ELR (cell line): ENCODE results near the gene RND2.
"Not testable (repeated sequence)": the region's sequence is repeated elsewhere in the genome, so short reads cannot be mapped to it uniquely, and the experiment has no call there.

Source experiments
- DNase-seq: peaks from one replicate; pipeline ENCODE4 v3.0.0-alpha.2; 2015; ENCODE audit warnings: low read depth

The RND2 gene

DNA sequence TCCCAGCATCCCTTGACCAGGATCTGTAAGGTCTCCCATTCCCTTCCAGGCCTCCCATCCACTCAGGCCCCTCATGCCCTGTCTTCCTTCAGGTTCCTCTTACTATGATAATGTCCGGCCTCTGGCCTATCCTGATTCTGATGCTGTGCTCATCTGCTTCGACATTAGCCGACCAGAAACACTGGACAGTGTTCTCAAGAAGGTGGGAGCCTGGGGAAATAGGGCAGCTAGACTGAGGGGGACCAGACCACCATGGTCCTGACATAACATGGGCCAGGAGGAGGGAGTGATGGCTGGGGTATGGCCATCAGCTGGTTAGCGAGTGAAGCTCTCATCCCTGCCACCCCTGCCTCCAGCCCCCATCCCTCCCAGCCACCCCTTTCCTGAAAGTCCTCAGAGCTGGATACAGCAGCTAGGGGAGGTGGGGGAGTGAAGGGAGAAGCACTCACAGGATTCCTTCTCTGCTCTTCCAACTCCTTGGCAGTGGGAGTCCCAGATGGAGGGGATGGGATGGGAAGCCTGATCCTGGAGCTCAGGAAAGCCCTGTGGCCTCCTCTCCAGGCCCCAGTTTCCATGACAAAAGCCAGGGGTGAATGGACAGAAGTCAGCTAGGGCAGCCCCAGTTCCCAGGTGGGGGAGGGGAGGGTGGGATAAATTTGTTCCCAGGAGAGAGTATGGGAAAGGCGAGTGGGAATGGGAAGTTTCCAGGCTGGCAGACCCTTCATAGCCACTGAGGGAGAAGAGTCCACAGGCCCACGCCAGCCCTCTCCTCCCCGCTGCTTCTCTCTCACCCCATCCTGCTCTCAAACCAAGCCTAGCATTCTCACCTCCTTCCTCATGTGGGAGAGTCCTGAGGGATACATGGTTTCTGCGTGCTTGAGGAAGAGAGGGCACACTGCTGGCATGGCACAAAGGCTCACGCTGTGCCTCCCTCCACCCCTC is 2.3 kb downstream of the RND2 start:
- DNase-seq = no peak

DNA sequence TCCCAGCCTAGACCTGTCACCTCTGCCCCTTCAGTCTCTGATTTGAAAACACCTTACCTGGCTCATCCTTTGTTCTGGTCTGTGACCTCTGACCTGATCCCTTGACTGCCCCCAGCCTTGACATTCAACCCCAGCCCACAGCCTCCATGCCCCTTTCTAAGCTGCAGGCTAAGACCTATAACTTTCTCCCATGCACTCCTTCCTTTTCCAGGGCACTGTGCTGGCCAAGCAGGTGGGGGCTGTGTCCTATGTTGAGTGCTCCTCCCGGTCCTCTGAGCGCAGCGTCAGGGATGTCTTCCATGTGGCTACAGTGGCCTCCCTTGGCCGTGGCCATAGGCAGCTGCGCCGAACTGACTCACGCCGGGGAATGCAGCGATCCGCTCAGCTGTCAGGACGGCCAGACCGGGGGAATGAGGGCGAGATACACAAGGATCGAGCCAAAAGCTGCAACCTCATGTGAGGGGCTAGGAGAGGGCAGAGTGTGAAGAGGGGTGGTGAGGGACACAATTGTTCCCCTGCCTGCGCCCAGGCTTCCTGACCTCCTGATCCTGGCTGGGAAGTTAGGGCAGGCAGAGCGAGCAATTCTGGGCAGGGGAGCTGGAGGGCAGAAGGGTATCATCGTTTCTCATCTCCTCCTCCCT is 3.3 kb downstream of the RND2 start:
- DNase-seq = no peak

DNA sequence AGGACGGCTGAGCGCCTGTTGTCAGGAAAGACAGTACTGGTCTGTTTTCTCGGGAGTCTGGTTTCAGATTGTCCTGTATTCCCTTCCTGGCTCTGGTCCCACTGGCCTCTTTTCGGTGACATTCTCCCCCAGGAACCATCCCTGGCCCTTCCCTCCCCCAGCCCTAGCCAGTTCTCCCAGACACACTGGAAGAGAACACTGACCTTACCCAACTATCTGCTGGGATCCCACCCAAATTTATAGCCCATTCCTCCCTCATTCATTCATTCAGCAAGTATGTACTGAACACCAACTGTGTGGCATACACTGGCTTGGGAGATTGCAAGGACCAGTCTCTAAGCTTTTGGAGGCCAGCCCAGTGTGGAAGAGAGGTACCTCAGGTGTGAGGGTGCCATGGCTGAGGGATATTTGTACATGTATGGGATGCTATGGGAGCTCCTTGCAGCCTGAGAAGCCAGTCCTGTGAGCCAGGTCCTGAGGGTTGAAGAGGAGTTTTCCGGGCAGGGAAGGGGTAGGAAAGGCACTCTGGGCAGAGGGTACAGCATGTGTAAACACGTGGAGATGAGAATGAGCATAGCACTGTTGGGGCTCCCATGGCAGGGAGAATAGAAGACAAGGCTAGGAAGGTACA is 5.2 kb downstream of the RND2 start:
- no peak for DNase-seq

DNA sequence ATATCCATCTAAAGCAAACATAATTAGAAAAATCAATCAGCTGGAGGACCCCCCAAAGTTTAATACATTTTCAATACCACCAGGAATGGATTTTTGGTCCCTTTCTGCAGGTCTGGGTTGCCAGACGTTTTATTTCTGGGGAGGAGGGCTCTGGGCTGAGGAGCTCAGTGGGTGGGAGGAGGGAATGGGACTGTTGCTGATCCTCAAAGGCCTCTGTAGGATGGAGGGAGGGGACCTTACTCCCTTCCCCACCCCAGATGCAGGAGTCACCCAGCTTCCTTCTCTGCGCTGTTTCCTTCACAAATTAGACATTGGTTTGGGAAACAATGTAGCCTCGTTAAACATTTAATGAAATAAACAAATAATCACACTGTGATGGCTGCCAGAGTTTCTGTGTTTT is 6.6 kb downstream of the RND2 start:
- no peak for DNase-seq

DNA sequence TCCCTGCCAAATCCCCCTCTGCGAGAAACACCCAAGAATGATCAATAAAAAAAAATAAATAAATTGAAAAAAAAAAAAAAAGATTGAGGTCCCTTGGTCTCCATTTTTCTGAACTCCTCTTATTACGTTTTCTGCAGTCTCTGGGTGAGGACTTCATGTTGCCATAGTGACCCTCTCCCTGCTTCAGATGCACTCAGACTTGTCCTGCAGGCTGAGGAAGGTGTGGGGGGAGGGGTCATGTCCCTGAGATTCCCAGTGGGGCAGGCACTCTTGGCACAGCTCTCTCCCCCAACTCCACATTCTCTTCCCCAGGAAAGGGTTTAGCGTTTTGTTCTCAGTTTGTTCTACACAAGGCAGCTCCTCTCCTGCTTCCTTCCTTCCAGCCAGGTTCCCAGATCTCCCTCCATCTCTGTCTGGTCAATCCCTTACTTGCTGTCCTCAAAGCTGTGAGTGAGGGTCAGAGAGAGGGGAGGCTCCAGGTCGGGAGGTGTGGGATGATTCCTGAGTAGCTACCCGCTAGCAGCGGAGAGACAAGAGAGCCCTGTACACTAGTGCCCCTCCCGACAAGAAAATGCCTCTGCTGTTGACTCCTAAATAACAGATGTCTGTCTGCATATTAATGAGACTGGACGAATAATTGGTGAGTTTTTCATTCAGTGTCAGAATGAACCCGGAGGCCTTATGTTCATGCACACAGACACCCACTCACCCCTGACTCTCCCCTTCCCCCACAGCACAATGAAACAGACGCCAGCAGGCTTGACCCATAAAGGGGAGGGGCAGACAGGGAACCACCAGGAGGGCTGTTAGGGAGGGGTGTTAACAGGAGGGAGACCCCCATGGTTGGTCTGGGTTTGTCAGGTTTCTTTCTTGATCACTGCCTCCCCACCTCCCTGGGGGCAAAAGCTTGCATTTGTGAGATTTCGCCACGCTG is 9.2 kb downstream of the RND2 start:
- no peak for DNase-seq

DNA sequence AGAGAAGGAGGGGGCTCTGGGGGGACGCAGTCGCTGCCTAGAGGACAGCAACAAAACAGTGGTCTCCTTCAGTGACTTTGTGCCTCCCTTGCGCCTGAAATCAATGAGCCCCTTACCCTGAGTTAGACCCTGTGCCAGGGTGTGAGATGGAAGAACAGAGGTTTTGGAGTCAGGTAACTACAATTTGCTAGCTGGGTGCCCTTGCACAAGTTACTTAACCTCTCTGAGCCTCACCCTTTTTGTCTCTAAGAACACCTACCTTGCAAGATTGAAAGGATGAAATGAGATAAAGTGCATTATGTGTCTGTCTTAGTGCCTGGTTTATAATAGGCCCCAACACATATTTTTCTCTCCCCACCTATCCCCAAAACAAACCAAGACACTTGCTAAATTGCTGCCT is 9.9 kb downstream of the RND2 start:
- DNase-seq = no peak

DNA sequence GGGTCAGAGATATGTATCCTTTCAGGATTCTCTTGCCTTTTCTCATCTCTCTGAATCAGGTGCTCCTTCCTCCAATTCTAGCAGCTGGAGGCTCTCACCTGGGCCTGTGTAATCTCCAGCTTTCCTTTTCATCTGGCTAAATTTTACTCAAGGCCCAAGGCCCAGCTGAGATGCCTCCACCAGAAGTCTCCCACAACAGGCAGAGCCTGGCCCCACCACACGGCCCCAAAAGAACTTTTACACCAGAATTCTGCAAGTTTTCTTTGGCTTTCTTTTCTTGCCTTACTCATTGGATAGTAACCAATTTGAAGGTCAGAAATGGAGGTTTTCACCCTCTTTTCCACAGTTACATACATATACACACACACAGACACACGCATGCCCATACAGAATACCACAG is 14.6 kb downstream of the RND2 start:
- no peak for DNase-seq

DNA sequence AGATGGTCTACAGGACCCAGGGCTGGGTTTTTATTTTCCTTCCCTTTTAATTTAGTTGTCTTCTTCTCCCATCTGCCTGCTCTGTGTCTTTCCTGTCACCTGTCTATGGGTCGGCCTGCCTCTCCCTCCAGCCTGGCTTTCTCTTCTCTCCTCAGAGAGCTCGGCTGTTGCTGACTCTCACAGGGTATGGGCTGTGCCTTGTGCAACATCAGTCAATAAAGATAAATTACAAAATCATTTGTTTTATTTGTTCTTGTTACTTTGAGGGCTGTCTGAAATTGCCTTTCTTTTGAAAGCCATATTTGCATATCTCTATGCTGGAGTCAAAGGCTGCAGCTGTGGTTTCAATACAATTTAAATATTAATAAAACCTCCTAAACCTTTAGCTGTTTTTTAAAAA is 15.6 kb downstream of the RND2 start:
- DNase-seq = no peak

DNA sequence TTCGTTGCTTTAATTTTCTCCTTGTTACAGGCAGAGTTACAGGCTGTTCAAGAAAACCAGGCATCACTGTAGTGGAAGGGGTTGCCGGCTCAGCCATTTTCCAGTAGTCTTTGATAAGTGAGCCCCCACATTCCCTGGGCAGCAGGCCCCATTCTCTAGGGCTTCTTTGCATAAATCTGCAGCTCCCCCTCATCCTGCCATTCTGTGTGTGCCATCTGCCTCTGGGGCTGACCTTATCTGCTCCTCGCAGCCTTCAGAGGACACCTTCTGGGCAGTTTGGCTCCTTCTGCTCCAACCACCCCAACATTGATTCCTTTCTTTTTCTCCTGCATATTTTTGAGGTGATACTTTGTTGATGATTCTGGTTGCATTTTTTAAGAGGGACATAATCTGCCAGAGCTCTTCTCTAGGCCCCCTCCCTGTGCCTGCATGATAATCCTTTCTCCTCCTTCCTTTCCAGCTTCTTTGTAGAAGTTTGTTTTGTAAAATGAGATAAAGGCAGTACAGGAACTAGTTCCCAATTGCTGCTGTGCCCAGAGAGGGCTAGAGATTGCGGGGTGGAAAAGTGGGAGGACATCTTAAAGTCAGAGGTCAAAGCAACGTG is 17.1 kb downstream of the RND2 start:
- no peak for DNase-seq

DNA sequence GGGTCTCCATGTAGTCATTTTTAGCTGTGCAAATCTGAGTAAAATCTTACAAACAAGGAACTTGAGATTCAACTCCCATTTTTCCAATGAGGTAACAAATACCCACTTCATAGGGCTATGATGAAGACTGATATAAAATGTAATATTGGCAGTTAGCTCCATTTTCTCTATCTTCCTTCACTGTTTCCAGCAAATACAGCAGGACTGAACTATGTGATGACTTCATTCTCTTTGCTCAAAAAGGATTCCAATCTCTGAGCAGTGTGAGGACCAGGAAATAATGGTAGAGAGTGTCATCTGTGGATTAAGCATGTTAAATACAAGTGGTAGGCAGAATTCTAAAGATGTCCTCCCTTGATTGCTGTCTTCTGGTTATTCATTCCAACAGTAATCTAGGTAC is 18.3 kb downstream of the RND2 start:
- DNase-seq = no peak

DNA sequence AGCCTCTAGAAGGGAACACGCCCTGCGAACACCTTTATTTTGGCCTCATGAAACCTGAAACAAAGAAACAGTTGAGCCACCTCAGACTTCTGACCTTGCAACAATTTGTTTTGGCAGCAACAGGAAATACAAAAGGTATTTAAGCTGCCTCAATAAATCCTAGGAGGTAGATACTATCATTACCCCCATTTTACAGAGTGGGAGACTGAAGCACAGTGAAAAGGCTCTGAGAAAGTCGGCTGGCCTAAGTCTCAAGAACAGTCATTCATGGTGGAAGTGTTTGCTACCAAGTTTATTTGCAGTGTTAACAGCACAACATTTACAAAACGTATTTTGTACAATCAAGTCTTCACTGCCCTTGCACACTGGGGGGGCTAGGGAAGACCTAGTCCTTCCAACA is 19.0 kb downstream of the RND2 start:
- no peak for DNase-seq

DNA sequence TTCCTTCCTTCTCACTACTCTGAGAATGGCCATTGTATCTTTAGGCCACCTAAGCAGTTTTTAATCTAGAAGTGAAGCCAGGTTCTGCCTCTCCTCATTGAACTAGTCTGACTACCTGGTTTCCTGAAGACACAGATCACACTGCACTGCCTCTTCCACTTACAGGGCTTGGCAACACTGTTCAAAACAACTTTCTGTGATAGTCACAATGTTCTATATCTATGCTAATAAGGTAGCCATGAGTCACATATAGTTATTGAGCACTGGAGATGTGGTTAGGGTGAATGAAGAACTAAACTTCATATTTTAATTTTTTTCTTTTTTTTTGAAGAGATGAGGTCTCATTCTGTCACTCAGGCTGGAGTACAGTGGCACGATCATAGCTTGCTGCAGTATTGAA is 26.9 kb downstream of the RND2 start:
- no peak for DNase-seq

DNA sequence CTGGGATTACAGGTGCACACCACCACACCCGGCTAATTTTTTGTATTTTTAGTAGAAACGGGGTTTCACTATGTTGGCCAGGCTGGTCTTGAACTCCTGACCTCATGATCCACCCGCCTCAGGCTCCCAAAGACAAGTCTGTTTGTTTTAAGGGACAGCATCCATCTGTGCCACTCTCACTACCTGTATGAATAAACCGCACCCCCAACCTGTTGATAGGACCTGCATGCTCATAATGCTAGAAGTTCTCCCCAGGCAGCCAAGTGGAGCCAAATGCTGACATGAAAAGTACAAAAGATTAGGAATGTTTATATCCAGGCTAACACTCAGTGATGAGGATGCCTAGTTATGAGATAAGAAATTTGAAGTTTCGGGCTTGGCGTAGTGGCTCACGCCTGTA is 28.0 kb downstream of the RND2 start:
- not testable (repeated sequence) for DNase-seq

DNA sequence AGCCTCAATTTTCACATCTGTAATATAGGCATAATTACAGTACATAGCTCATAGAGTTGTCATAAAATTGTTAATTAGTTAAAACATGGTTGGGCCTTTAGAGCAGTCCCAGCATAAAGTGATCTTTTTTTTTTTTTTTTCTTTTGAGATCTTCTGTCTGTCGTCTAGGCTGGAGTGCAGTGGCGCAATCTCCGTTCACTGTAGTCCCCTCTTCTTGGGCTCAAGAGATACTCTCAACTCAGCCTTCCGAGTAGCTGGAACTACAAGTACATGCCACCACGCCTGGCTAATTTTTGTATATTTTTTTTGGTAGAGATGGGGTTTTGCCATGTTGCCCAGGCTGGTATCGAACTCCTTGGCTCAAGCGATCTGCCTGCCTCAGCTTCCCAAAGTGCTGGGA is 31.0 kb downstream of the RND2 start:
- no peak for DNase-seq

DNA sequence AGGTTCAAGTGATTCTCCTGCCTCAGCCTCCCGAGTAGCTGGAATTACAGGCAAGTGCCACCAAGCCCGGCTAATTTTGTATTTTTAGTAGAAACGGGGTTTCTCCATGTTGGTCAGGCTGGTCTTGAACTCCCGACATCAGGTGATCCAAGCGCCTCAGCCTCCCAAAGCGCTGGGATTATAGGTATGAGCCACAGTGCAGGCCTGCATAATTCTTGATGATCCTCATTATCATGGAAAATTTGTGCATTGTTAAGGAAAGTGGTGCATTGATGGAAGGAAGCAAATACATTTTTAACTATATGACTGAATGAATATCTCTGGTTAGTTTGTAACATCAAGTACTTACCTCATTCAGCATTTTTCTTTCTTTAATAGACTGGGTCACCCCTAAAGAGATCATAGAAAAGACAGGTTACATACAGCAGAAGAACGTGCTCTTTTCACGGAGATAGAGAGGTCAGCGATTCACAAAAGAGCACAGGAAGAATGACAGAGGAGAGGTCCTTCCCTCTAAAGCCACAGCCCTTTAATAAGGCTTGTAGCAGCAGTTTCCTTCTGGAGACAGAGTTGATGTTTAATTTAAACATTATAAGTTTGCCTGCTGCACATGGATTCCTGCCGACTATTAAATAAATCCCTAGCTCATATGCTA is 38.1 kb downstream of the RND2 start:
- DNase-seq = no peak

DNA sequence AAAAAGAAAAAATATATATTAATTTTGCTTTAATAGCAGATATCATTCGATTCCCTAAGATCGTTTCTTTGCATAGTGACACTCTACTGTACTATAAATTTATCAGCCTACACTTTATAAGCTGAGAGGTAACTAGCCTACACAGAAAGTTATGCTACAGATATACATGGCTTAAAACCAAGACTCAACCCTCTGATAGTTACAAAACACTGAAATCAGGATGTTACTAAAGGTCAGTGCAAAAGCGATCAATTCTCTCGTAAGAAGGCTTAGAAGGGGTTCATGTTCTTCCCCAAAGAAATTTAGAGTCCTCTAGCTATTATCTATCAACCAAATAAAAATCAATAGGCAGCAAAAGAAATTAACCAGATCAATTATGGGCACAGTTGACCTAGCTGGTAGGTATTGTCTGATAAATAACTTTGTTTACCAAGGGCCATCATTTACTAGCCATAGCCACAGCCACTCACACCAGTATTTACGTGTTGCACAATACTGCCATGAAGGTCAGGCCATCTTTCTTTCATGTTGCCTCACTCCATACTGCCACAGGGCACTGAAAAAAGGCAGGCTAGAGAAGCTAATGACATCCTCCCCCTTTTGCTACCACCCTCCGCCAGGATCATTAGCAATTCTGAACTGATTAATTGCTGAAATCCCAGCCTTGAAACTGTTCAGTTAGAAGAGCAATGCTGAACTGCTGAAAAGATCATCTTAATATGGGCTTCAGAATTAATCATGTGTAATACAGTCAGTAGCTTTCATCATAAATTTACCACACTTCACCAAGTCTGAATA is 43.7 kb downstream of the RND2 start:
- no peak for DNase-seq

DNA sequence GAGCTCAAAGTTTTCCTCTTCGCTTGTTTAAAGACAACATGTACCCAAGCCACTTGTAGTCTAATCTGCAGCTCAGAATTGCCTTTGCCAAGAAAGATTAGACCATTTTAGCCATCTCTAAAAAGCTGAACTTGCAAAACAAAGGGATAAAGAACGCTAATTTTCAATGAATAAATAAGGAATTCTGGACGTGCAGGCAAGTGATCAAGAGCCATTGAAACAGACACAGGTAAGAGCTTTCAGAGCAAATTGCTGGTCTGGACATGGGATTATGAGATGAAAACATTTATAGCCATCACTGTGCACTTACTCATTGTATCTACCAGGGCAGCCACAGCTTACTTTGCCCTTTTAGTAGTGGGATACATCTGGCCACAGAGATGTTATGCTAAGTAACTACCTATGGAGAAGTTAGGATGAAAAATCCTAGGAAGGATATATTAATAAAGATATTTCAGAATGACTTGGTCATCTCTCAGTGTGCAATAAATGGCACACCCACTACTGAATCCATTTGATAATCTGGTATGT is 44.4 kb downstream of the RND2 start:
- no peak for DNase-seq

DNA sequence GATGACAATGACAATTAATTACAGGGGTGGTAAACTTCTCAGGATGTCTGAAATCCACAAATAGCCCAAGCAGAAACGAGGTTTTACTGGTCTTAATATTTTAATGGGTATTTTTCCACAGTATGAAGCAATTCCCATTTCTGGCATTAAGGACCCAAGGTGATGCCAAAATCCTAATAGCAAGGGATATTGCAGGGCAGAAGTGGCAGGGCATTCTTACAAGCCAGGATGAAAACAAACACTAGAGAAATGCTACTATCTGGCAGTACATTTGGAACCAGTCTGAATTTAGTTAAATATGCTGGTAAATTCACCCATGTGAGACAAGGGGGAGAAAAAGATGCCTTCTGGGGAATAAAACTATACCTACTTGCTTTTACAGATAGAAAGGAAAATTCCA is 45.2 kb downstream of the RND2 start:
- no peak for DNase-seq

DNA sequence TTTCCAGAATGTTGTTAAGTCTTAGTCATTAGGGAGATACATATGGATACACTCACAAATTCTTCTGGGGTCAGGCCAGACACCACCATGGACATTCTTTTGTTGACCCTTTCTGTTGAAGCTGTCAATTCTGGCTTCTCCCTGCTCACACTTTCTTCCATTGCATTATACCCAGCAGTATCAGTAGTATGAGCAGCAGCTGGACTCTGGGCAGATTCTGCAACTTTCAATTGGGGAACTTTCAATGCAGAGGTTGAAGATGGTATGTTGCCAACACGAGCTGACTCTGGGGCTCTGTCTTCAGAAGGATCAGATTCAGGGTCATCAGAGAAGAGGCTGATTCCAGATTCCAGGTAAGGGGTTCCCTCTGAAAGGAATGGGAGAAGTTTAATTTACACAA is 45.8 kb downstream of the RND2 start:
- no peak for DNase-seq

DNA sequence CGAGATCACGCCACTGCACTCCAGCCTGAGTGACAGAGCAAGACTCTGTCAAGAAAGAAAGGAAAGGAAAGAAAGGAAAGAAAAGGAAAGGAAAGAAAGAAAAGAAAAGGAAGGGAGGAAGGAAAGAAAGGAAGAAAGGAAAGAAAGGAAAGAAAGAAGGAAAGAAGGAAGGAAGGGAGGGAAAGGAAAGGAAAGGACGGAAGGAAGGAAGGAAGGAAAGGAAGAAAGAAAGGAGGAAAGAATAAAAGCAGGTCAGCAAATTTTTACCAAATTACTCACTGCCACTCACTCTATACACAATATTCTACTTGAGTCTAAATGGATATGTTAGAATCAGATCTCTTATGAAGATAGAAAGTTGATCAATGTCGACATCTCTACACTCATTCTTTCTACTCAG is 49.8 kb downstream of the RND2 start:
- DNase-seq = no peak
